ENCODE data around the gene CRABP1.

- no peak for TF ChIP-seq POLR2A (IDR thresholded peaks at IDR 0.05)
- TF ChIP-seq, protein P1, sequence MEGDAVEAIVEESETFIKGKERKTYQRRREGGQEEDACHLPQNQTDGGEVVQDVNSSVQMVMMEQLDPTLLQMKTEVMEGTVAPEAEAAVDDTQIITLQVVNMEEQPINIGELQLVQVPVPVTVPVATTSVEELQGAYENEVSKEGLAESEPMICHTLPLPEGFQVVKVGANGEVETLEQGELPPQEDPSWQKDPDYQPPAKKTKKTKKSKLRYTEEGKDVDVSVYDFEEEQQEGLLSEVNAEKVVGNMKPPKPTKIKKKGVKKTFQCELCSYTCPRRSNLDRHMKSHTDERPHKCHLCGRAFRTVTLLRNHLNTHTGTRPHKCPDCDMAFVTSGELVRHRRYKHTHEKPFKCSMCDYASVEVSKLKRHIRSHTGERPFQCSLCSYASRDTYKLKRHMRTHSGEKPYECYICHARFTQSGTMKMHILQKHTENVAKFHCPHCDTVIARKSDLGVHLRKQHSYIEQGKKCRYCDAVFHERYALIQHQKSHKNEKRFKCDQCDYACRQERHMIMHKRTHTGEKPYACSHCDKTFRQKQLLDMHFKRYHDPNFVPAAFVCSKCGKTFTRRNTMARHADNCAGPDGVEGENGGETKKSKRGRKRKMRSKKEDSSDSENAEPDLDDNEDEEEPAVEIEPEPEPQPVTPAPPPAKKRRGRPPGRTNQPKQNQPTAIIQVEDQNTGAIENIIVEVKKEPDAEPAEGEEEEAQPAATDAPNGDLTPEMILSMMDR (IDR thresholded peaks at IDR 0.05): no peak
These were observed 38.3 kb upstream of the CRABP1 start for GRCh38 chr15:78301828-78302227.

All from lower leg skin (tissue), 3 donors.